Gastrocnemius medialis (tissue), 4 donors: Measurements from ENCODE around the gene TMEM131L. TPM values are rescaled to one million over a fixed set of nuclear protein-coding genes. Genes with fewer than 3 reads are reported as not detected.

Source experiments
- ATAC-seq, 2 donors: fragments of 150-250 bp; one replicate each; pipeline ENCODE4 v1.9.1; 2016
- DNase-seq, 2 donors: peaks; one replicate each; pipeline ENCODE4 v3.0.0-alpha.2; 2019
- H3K27ac ChIP-seq, 4 donors: fragments of 200-600 bp; sonication (generic); 1 replicate in 1 of 4; 2 replicates in 3 of 4; pipeline ENCODE4 v1.5.1; 2016 to 2018; ENCODE audit warnings: mild to moderate bottlenecking in 2 of 4, moderate library complexity in 1 of 4
- H3K27me3 ChIP-seq, 3 donors: fragments of 200-600 bp; sonication (generic) in 2 of 3; 1 replicate in 1 of 3; 2 replicates in 2 of 3; pipeline versions ENCODE4 v1.5.1 to v1.6.0; 2016 to 2019; ENCODE audit warnings: mild to moderate bottlenecking in 1 of 3, moderate library complexity in 1 of 3
- H3K36me3 ChIP-seq, 2 donors: fragments of 200-600 bp; sonication (generic) in 1 of 2; one replicate each; pipeline ENCODE4 v1.5.1; 2017 to 2018
- H3K4me1 ChIP-seq, 2 donors: fragments of 200-600 bp; sonication (generic) in 1 of 2; one replicate each; pipeline ENCODE4 v1.5.1; 2016 to 2017; ENCODE audit warnings: mild to moderate bottlenecking in 2 of 2
- H3K4me3 ChIP-seq, 4 donors: fragments of 200-600 bp; sonication (generic) in 3 of 4; 1 replicate in 1 of 4; 2 replicates in 3 of 4; pipeline ENCODE4 v1.5.1; 2016 to 2019; ENCODE audit warnings: mild to moderate bottlenecking in 2 of 4
- H3K9me3 ChIP-seq, 3 donors: fragments of 200-600 bp; sonication (generic) in 2 of 3; 1 replicate in 1 of 3; 2 replicates in 2 of 3; pipeline ENCODE4 v1.5.1; 2016 to 2019
- POLR2A ChIP-seq, 2 donors: fragments of 450-650 bp; IDR thresholded peaks; one replicate each; pipeline ENCODE4 v1.6.1; 2017; ENCODE audit warnings: antibody characterized with exemption in 2 of 2, mild to moderate bottlenecking in 2 of 2, moderate library complexity in 2 of 2
- in situ Hi-C, 4 donors: fragments of 200-750 bp; cut with MboI; loops; one replicate each; pipeline versions ENCODE4 v1.15.0 to v1.8.0; 2017; ENCODE audit warnings: low sequenced_read_pairs in 4 of 4
- intact Hi-C: fragments of 100-400 bp; cut with DNase I; formaldehyde crosslinking; loops from one replicate; pipeline ENCODE4 v1.15.1; 2023; ENCODE audit warnings: low total_unique reads
- total RNA-seq, 4 donors: library from RNA; depleted of rRNA; stranded (reverse); fragments of >200 nt; gene quantifications; one replicate each; pipeline versions ENCODE4 v1.1.0 to v1.2.3, GENCODE V29; 2016
- TF ChIP-seq, protein P1 (sequence below), 5 experiments: fragments of 450-650 bp in 3 of 5; fragments of 200-600 bp in 2 of 5; sonication (generic) in 2 of 5; IDR thresholded peaks in 4 of 5; conservative IDR thresholded peaks in 1 of 5; 1 replicate in 4 of 5; 2 replicates in 1 of 5; pipeline ENCODE4 v1.5.1; 2016 to 2019; ENCODE audit warnings: antibody characterized with exemption in 5 of 5, mild to moderate bottlenecking in 3 of 5, moderate library complexity in 3 of 5

The TMEM131L gene
- total RNA-seq, 4 donors from 2014 or later, result 4.6 to 21.4 (median 9.5) TPM

GRCh38 chr4:153542131-153542530, 76.0 kb downstream of the TMEM131L start:
- in situ Hi-C loops, result no loop called here
- TF ChIP-seq POLR2A (IDR thresholded peaks at IDR 0.05), result no peak
- TF ChIP-seq, protein P1, sequence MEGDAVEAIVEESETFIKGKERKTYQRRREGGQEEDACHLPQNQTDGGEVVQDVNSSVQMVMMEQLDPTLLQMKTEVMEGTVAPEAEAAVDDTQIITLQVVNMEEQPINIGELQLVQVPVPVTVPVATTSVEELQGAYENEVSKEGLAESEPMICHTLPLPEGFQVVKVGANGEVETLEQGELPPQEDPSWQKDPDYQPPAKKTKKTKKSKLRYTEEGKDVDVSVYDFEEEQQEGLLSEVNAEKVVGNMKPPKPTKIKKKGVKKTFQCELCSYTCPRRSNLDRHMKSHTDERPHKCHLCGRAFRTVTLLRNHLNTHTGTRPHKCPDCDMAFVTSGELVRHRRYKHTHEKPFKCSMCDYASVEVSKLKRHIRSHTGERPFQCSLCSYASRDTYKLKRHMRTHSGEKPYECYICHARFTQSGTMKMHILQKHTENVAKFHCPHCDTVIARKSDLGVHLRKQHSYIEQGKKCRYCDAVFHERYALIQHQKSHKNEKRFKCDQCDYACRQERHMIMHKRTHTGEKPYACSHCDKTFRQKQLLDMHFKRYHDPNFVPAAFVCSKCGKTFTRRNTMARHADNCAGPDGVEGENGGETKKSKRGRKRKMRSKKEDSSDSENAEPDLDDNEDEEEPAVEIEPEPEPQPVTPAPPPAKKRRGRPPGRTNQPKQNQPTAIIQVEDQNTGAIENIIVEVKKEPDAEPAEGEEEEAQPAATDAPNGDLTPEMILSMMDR (IDR thresholded peaks at IDR 0.05 in 4 of 5, conservative IDR thresholded peaks at IDR 0.05 in 1 of 5), result no peak
- Histone ChIP-seq H3K36me3 (no peaks in the 10 kb centered on the region), H3K27me3 (no peaks in the 10 kb centered on the region), H3K27ac (peak overlapping the region in 3 of 4 donors; percentile 67 to 88 (median 86)), H3K4me3 (no peak overlapping the region), H3K9me3 (no peaks in the 10 kb centered on the region), H3K4me1 (peaks cover 61 to 71% of the 10 kb centered on the region in 2 donors)
- intact Hi-C loops, result no loop called here
- DNase-seq (no peak), ATAC-seq (no peak)

DNA sequence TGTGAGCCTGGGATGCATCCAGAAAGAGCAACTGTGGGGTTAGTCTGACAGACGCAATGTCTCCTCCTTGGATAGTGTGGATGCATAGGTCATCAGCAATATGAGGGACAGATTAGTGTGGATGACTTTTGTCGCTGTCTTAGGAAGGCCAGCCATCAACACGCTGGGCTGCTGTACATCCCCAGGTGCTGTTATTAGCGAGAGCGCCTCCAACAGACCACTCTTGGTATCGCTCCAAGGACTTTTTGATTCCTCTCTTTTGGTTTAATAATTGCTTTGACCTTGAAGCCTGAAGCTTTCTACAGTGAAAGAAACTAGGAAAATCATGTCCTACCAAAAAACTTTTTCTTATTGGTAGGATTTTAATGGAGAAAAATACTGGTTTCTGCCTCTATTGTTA, 76.7 kb downstream of the TMEM131L start:
- peaks cover 61 to 71% of the 10 kb centered on the region in 2 donors for H3K4me1 ChIP-seq

GRCh38 chr4:153543351-153543750, 77.2 kb downstream of the TMEM131L start:
- ATAC-seq (no peak), DNase-seq (no peak)
- no peaks in the 10 kb centered on the region for H3K36me3 ChIP-seq
- no peaks in the 10 kb centered on the region for H3K27me3 ChIP-seq
- in situ Hi-C loops (no loop called here), intact Hi-C loops (no loop called here)
- TF ChIP-seq POLR2A (IDR thresholded peaks at IDR 0.05), result no peak
- TF ChIP-seq, protein P1 (IDR thresholded peaks at IDR 0.05 in 4 of 5, conservative IDR thresholded peaks at IDR 0.05 in 1 of 5), result no peak
- peaks cover 59 to 71% of the 10 kb centered on the region in 2 donors for H3K4me1 ChIP-seq
- H3K9me3 ChIP-seq, result no peaks in the 10 kb centered on the region
- peak overlapping the region in 3 of 4 donors; percentile 43 to 88 (median 86) for H3K27ac ChIP-seq
- H3K4me3 ChIP-seq, result no peak overlapping the region

More for the DNA sequence above, 76.7 kb downstream of the TMEM131L start:
- in situ Hi-C loops, result no loop called here
- Histone ChIP-seq H3K27ac (peak overlapping the region in 3 of 4 donors; percentile 43 to 88 (median 86)), H3K4me3 (no peak overlapping the region), H3K27me3 (no peaks in the 10 kb centered on the region), H3K9me3 (no peaks in the 10 kb centered on the region), H3K36me3 (no peaks in the 10 kb centered on the region)
- ATAC-seq (no peak), DNase-seq (no peak)
- intact Hi-C loops, result no loop called here
- TF ChIP-seq POLR2A (IDR thresholded peaks at IDR 0.05), result no peak

GRCh38 chr4:153545822-153546221, 79.7 kb downstream of the TMEM131L start:
- peaks cover 46 to 60% of the 10 kb centered on the region in 2 donors for H3K4me1 ChIP-seq
- in situ Hi-C loops, result no loop called here
- no peak for ATAC-seq
- peak overlapping the region; percentile 56 to 88 (median 80) for H3K27ac ChIP-seq
- no peaks in the 10 kb centered on the region for H3K27me3 ChIP-seq
- no peaks in the 10 kb centered on the region for H3K9me3 ChIP-seq
- no peak for DNase-seq
- TF ChIP-seq, protein P1 (IDR thresholded peaks at IDR 0.05 in 4 of 5, conservative IDR thresholded peaks at IDR 0.05 in 1 of 5), result no peak
- no peak for TF ChIP-seq POLR2A (IDR thresholded peaks at IDR 0.05)
- H3K4me3 ChIP-seq, result no peak overlapping the region
- no peaks in the 10 kb centered on the region for H3K36me3 ChIP-seq
- intact Hi-C loops, result no loop called here

DNA sequence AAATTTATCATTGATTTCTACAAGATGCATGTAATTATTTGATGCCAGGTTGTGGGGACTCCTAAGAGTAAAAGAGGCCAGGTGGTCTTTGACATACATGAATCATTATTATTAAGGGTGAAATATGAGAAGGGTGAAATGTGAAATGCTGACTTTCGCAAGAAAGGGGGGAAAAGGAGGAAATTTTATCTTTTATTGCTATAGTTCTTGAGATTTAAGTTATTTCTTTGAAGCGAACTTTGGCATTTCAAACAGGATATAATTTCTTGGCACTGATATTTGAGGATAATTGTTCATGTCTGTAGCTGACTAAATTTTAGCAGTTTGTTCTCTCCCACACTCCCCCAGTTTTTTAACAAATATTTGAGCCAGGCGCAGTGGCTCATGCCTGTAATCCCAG, 80.1 kb downstream of the TMEM131L start:
- intact Hi-C loops (no loop called here), in situ Hi-C loops (no loop called here)
- Histone ChIP-seq H3K9me3 (no peaks in the 10 kb centered on the region), H3K4me3 (no peak overlapping the region), H3K36me3 (no peaks in the 10 kb centered on the region), H3K4me1 (peaks cover 44 to 58% of the 10 kb centered on the region in 2 donors), H3K27me3 (no peaks in the 10 kb centered on the region), H3K27ac (peak overlapping the region; percentile 68 to 88 (median 80))
- no peak for ATAC-seq
- DNase-seq, result no peak
- TF ChIP-seq POLR2A (IDR thresholded peaks at IDR 0.05), result no peak
- TF ChIP-seq, protein P1 (IDR thresholded peaks at IDR 0.05 in 4 of 5, conservative IDR thresholded peaks at IDR 0.05 in 1 of 5), result no peak
